ENCODE measurements around the gene ST14.

DNA sequence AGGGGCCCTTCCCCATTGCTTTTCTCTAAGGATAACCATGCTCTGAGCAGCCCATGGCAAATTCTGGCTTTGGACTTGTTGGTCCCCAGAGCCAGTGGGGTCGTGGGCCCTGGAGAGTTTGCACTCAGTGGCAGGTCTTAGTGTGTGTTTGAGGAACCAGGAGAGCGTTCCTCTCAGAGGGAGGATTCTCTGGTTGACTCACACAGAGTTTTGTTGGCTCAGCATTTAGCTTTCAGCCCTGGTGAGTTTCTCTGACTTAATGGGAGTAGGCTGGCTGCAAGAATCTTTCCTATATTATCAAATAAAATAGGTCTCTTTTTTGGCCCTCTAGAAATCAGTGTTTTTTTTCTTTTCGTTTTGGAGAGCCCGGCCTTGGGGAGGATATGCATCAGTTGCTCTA, 20.9 kb downstream of the ST14 start:
- no peak for TF ChIP-seq POLR2AphosphoS5 (IDR thresholded peaks at IDR 0.05; ENCODE audit: borderline replicate concordance, low read depth, low read length)
- no peak for TF ChIP-seq EZH2 (IDR thresholded peaks at IDR 0.05)

All from SK-N-MC (cell line).